Activated CD8-positive, alpha-beta memory T cell treated with anti-CD3 and anti-CD28 coated beads for 4 hours (primary cell): Measurements from ENCODE around the gene MKI67.
"Not testable (repeated sequence)": the region's sequence is repeated elsewhere in the genome, so short reads cannot be mapped to it uniquely, and the experiment has no call there.

Experiments
- DNase-seq, 2 donors: peaks; one replicate each; pipeline ENCODE4 v3.0.0-alpha.2; 2020; ENCODE audit warnings: low read depth in 2 of 2

The MKI67 gene

DNA sequence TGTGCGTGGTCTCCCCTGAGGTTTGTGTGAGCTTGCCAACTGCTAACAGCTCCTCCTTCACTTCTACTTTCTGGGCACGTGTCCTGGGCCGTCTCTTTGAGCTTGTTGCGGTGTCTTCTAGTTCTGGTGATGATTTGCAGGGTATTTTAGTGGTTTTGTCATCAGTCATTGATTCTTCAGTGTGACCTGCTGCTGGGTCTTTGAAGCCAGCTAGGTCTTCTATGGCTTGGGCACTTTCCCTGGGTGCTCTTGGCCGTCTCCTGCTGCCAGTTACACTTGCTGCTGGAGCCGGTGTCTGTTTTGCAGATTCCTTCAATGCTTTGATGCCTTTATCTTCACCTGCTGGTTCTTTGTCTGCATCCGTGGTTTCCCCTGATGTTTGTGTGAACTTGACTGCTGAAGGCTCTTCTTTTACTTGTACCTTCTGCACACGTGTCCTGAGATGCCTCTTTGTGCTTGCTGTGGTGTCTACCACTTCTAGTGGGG lies 23.0 kb downstream of the MKI67 start:
- no peak for DNase-seq

DNA sequence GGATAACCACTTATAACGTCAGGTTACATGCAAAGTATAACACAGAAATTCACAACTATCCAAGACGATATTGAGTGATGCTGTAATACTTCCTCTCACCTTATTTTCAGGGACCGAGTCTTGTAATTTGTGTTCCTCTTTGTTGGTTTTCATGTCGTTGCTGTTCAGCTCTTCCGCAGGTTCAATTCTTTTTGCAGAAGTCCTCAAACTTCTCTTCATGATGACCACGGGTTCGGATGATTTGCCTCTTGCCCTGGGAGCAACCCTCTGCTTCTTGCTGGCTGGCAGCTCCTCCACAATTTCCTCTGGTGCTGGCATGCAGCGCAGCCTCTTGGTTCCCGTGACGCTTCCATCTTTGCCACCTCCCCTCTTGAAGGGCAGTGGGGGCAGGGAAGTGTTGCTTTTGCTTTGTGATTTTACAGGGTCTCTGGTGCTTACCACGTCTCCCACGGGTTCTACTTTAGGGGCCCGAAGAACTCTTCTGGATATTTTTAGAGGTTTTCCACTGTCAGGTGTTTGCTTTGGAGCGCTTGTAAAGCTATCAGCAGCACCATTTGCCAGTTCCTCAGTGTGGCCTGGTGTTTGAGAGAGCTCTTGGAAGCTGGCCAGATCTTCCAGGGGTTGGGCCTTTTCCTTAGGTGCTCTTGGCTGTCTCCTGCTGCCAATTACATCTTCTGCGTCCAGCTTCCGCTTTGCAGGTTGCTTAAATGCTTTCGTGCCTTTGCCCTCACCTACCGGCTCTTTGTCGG lies 23.6 kb downstream of the MKI67 start:
- no peak for DNase-seq

DNA sequence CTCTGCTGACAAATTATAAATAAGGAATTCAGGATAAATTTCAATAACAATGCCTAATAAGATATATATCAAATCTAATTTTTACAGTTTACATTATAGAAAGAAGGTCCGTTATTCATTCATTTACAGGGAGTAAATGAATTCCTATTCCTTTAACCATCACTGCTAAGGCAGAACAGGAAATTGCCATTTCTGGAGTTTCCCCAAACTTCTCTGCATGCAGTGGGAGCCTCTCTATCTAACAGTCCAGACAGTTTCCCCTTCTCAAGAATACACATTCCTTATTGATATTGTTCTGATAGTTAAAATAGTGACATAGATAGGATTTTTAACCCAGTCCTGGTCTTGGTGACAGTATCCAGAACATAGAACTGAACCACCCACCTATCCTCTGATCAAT lies 24.3 kb downstream of the MKI67 start:
- DNase-seq, result no peak

DNA sequence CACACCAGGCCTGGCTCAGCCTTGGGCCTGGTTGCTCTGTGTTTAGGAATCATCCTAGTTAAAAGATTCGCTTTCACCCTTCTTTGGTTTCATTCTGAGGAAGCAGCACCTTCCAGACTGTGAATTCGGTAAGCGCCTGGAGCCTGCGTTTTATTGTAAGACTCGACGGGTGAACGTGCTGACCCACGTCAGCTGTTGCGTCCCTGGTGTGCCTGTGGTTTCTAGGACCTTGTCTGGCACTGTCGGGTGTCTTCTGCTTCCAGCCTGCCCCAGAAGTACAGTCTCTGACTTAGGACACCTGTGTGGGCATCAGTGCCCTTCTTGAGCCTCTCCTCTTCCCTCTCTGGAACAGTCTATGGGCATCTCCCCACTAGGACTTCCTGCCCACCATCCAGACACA lies 26.3 kb downstream of the MKI67 start:
- DNase-seq, result no peak

DNA sequence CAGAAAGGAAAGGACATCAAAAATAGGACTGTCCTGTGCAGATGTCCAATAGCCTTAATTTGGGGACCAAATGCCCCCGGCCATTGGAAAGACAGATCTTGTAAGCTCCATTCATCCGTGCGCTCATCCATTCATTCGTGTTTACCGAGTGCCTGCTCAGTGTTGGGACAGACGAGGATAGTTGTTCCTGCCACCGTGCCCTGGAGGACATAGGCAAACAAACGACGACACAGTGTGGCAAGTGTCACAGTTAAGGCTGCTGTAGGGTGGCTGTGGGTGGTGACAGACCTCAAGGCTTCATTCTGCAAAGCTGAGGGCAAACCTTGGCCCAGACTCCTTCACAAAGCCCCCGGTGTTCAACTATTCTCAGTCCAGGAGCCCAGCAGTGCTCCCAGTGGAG lies 27.6 kb downstream of the MKI67 start:
- DNase-seq, result no peak

DNA sequence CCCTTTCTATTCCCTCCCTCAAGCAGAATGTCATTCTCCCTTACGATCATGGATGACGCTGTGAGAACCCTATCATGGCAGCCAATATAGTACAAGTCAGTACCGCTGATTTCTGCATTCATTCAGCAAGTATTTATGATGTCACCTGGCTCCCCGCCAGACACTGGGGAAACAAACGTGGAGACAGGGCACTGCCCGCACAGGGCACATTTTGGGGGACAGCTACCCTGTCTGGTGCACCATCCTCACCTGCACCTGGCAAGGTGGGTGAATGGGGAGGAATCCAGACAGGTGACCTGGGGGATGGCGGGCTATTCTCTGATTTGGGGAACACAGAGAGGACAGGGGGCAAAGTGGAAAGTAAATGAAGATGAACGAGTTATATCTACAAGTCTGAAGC lies 28.4 kb downstream of the MKI67 start:
- no peak for DNase-seq

DNA sequence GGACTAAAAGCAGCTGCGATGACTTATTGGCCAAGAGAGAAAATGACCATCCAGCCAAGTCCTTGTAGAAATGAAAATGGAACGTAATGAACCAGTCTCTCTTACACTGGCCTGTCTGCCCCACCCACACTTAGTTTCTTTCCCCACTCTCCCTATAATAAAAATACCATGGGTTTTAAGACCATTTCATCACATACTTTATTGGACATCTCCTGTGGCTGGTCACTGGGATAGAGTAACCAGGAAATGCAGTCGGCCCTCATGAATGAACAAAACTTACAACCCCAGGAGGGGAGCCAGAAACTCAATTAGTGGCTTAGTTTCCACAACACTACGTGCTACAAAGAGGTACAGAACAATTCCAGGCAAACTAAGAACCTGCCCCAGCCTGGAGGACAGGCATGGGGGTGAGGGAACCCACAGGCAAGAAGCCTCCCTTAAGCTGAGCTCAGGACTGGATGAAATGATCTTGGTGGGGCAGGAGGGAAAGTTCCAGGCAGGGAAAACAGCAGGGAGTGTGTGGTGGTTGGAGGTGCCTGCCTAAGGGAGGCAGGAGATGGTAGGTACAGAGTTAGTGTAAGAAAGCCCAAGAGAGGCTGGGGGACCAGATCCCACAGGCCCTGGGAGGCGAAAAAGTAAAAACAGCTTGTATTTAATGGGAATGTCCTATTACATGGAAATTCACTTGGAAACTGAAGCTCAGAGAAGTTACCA lies 29.6 kb downstream of the MKI67 start:
- DNase-seq, result no peak

DNA sequence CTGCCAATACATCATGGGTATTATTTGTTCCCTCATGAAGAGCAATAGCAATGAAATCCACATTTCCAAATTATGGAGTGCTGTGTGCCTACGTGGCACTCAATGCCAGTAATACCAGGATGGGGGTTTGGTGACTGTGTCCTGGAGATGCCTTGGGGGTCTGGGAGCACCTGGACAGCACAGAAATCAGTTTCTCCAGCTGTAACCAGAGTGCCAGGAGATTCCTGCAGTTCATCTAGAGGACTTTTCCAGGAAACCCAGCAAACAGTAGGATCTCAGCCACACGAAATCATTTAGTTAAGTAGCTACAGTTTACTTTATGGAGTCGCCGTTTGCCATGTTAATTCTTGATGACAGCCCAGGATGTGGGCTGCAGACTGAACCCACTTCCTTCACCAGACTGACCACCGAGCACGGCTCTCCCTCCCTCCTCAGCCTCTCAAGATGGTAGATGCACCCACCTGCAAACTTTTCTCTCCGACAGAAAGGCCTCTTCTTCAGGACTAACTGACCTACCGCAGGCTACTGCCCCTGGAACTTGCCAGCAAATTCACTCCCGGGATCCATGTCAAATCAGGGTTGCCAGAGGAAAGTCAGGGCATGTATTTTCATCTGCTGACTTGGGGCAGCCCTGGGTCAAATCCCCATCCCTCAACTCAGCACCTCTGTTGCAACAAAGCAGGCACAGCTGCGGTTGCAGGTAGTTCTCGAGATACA lies 30.3 kb downstream of the MKI67 start:
- no peak for DNase-seq

DNA sequence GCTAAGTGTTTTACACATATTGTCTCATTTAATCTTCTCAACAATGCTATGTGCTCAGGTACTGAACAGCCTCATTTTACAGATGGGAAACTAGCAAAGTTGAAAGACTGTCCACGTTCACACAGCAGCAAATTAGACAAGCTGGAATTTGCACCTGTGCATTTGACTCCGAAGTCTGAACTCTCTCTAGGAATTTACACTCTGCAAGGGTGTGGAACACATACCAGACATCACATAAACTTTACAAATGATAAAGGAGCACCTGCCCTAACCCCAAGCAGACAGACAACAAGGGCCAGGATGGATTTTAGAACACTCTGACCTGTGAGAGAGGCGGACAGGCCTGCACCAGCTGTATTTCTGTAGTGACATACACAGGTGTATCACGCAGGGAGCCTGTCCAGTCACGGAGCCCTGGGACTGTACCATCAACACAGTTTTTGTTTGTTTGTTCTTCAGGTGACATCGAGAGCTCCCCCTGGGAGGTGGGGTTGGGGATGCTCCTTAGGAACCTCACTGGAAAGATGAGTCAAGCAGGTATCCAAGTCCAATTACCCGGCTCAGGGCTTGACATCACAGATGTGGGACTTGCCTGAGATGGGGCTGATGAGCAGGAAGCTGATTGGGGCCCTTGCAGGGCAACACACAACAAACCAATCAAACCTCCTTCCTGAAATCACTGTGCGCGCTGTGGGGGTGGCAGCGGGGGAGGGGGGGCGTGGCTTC lies 31.0 kb downstream of the MKI67 start:
- DNase-seq, result peak in 1 of 2 donors; percentile 28

DNA sequence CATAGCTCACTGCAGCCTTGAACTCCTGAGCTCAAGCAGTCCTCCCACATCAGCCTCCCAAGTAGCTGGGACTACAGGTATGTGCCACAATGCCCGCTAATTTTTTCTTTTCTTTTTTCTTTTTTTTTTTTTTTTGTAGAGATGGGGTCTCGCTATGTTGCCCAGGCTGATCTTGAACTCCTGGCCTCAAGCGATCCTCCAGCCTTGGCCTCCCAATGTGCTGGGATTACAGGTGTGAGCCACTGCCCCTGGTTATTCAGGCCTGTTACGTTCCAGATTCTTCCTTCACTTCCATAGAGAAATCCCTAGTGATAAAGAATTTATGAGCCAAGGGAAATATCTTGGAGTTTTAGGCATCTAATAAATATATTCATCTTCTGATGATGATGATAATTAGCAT lies 31.6 kb downstream of the MKI67 start:
- not testable (repeated sequence) for DNase-seq

DNA sequence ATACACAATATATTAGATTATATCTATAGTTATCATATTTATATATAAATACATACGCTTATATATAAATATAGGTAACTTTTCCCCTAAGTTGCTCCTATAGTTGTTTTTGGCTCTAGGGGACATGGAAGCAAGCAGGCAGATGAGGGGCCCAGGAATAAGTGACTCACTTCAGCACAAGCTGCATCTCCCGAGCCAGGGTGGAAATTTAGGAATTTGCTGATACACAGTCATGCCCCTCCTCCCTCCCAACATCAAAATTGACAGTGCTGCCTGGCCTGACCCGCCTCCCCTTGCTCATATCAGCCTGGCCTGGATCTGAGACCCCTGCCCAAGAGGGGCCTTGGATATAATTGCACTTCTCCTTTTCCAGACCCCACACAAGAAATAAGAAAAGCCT lies 33.8 kb downstream of the MKI67 start:
- DNase-seq, result no peak

DNA sequence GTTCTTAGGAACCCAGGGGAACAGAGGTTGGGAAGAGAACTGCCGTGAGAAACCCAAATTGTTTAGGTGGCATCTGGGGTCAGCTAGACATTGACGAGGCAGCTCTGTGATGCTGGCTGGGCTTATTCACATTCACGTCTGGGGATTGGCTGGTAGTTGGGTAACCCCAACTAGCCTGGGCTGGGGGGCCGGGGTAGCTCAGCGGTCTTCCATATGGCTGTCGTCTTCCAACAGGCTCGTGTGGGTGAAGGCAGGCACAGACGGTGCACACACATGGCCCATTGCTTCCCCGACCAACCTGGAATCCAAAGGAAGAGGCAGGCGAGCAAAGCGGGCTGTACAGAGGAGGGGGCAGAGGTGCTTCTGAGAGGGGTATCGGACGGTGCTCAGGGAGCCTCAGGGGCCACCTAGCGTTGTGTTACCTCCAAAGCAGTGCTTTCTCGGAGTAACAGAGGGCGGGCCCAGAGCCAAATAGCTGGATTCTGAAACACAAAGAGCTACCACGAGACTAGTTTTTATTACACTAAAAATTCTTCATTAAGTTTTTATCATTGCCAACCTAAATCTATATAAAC lies 34.5 kb downstream of the MKI67 start:
- DNase-seq, result no peak

DNA sequence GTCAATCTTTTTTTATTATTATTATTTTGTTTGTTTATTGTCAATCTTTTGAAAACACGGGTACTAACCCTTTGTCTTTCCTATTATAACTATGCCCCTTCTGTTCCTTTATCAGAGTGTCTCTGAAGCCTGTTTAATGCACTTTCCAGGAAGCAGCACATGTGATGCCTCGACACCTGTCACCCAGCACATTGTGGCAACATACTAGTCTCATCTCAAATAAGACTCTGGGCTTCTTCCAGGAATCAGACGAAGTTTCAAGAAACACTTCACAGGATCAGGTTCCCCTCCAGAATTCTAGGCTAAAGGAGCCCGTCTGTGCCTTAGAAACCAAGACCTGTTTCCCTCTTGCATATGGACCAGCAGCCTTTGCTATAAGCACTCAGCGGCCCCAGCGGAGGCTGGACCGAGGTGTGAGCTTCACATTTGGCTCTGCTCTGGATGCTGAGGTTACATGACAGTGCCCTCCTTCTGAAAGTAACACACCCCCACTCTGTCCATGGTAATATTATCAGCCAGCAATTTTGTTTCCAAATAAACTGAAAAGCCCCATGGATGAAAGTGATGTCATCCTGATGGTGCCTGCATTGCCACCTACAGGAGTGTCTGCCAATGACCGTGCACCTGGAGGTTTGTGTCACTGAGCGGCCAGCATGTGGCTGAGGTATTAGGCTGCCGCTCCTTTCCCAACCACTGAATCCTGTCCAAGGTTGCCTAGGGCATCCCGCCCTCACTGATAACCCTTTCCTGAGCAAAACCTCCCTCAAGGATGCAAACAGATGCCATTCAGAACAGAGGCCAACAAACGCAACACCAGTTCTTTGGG lies 38.1 kb downstream of the MKI67 start:
- DNase-seq, result no peak

DNA sequence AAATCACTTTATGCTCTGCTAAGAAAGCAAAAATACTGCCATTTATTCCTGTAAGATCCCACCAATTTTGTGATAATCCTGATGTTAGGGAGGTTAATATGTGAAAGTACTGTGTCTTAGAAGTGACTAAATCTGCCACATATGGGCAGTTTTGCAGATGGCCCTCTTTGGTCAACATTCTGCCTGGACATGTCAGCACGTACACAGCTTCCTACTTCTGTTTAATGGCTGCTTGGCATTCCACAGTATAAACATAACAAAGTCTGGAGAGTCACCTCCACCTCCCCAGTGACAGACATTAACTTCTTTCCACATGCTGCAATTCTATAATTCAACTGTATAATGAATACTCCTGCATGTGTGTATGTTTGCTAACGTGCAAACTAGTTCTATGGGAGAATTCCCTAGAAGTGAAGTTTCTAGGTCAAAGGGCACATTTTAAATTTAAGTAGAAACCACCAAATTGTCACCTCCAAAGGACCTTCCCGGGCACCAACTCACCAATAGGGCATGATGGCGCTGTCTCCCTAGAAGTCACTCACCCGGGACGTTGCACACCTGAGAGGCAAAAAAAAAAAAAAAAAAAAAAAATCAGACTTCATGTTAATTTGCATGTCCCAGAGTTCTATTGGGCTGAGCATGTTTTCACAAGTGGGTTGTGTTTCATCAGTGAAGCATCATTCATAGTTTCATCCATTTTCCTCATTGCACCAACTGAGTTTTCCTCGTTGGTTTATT lies 38.9 kb downstream of the MKI67 start:
- no peak for DNase-seq

DNA sequence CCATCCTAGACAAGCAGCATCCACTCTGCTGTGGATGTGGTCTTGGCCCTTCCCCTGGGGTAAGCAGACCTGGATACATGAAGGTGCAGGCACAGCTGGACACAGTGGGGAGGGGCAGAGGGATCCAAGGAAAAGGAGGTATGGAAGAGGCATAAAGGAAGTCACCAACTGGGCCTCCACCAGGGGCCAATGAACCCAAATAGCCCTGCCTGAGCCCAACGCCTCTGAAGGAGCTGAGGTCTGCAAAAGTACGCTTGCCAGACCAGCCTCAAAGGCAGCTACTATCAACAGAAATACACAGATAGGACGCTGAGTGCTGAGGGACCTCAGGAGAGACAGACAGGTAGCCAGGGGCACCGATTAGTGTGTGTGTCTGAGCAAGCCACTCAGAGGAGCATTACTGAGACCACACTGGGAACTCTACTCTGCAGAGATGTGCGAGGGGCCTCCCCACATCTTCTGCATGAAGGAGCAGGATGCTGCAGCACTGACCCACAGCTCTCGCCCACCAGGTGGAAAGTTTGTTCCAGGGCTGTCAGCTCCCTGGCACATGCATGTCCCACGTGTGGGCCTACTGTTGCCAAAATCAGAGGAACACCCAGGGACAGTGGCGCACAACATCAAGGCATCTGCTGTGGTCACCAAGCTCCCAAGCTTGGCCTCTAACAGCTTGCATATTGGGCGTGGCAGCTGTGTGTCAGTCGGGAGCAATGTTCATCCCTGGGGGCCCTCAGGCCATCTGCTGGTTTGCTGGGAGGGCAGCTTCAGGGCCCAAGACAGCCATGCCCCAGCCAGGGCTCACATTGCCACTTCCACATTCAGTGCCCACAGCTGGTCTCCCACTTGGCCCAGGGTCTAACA lies 40.0 kb downstream of the MKI67 start:
- no peak for DNase-seq

DNA sequence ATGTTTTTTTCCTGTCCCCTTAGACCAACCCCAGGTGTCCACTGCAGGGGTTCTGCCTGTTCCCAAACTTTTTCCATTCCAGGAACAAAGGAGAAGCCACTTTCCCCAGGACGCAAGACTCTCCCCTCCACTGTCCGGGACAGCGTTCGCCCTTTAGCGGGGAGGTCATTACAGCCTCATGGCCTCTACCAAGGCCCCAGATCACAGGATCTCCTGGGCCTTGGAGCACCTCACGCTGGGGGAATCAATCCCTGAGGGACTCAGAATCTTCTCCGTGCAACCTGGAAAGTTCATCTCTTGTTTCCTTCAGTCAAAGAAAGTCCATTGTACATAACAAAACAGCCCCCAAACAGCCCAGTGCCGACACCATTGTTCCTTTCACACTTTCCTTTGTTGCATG lies 41.2 kb downstream of the MKI67 start:
- no peak for DNase-seq

DNA sequence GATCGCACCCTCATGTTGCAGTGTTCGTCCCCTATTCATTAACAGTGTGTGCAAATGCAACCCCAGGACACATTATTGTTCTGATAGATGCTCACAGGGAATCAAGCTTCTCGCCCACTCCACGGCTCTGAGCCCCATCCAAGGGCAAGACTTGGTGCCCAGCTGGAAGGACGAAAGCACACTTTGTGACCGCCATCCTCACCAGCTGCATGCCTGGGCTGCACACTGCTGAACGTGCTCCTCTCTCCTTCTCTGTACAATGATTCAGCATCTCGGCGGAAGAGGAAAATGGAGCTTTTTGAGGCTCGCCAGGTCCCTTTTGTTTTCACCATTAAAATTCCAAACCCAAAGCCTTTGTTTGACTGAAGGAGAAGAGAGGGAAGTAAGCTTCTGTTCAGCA lies 41.9 kb downstream of the MKI67 start:
- DNase-seq, result no peak

DNA sequence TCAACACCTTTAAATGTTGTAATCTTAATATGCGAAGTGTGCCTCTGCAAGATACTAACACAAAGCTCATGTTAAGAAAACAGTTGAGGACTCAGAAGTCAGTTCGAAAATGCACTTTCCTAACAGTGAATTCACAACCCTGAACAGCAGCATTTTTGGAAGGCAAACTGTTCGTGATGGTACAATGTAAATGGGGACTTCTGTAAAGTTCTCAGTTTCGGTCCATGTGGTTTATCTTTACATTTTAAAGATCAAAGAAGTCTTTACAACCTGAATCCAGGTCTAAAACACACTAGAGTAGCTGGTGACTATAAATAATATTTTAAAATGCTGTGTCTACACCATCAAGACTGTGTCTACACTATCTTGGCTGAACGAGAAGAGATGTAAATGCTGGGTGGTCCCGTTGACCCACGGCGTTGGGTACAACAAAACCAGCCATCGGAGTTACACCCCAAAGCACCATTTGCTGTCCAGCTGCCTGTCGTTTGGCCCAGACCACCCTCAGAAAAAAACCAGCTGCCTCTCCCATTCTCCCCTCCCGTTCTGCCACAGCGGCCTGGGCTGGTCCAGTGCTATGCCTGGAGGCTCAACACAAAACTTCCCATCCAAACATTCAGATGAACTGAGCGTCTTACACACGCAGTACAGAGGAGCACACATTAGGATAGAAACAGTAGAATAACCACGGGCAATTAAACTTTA lies 42.9 kb downstream of the MKI67 start:
- no peak for DNase-seq

DNA sequence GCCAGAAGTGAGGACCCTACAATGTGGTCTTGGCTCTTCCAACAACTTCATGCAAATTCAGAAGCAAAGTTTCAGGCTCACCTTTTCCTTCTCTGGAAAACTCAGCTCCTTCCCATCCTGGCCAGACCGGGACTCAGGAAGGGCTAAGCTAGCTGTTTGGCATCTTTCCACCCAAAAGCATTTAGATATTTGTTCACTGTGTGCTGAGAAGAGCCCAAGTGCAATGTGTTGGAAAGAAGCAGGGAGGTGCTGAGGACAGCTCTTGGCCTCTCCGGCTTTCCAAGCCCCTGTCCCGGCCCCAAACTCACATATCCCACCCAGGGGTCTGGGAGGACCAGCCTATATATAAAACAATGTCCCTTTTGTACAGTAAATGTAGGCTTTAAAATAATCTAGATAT lies 44.5 kb downstream of the MKI67 start:
- no peak for DNase-seq
